Stimulated activated CD4-positive, alpha-beta T cell treated with anti-CD3 and anti-CD28 coated beads, Interleukin-4, amount 100 ng/mL, for 4 hours (primary cell): Measurements from ENCODE around the gene CCR1.
"Not testable (repeated sequence)": the region's sequence is repeated elsewhere in the genome, so short reads cannot be mapped to it uniquely, and the experiment has no call there.

ENCODE experiments used
- DNase-seq, 2 experiments: peaks; one replicate each; pipeline ENCODE4 v3.0.0-alpha.2; 2020

Gene CCR1

GRCh38 chr3:46209746-46210470 lies 1.8 kb upstream of the CCR1 start:
- DNase-seq: no peak

GRCh38 chr3:46209053-46209452 lies 940 bp upstream of the CCR1 start:
- no peak for DNase-seq

GRCh38 chr3:46207514-46207913 lies 599 bp downstream of the CCR1 start:
- DNase-seq: not testable (repeated sequence)

GRCh38 chr3:46206282-46207015 lies 1.7 kb downstream of the CCR1 start:
- no peak for DNase-seq

- no peak for DNase-seq
Observed at GRCh38 chr3:46205286-46205960, 2.7 kb downstream of the CCR1 start.

GRCh38 chr3:46203681-46204080 lies 4.4 kb downstream of the CCR1 start:
- DNase-seq: no peak

- no peak for DNase-seq
Observed at GRCh38 chr3:46202535-46202934, 5.6 kb downstream of the CCR1 start.

GRCh38 chr3:46200790-46201189 lies 7.3 kb downstream of the CCR1 start:
- no peak for DNase-seq

GRCh38 chr3:46200211-46200610 lies 7.9 kb downstream of the CCR1 start:
- no peak for DNase-seq

GRCh38 chr3:46196261-46196957 lies 11.7 kb downstream of the CCR1 start:
- no peak for DNase-seq

GRCh38 chr3:46194868-46195553 lies 13.1 kb downstream of the CCR1 start:
- no peak for DNase-seq

- DNase-seq: no peak
Observed at GRCh38 chr3:46193436-46193835, 14.7 kb downstream of the CCR1 start.

GRCh38 chr3:46192939-46193338 lies 15.2 kb downstream of the CCR1 start:
- no peak for DNase-seq

GRCh38 chr3:46191730-46192129 lies 16.4 kb downstream of the CCR1 start:
- no peak for DNase-seq

- no peak for DNase-seq
Observed at GRCh38 chr3:46188708-46189107, 19.4 kb downstream of the CCR1 start.

GRCh38 chr3:46187876-46188275 lies 20.2 kb downstream of the CCR1 start:
- no peak for DNase-seq

- no peak for DNase-seq
Observed at GRCh38 chr3:46187341-46187700, 20.8 kb downstream of the CCR1 start.

- DNase-seq: no peak
Observed at GRCh38 chr3:46186471-46187340, 21.4 kb downstream of the CCR1 start.

- DNase-seq: no peak
Observed at GRCh38 chr3:46184469-46184868, 23.6 kb downstream of the CCR1 start.

- DNase-seq: no peak
Observed at GRCh38 chr3:46183330-46183729, 24.8 kb downstream of the CCR1 start.

- no peak for DNase-seq
Observed at GRCh38 chr3:46168583-46169345, 39.3 kb downstream of the CCR1 start.
